Measurements from ENCODE around the gene ANKFY1.

Gene ANKFY1

GRCh38 chr17:4176808-4177472 is 86.8 kb downstream of the ANKFY1 start:
- DNase-seq, result no peak

GRCh38 chr17:4175921-4176807 is 87.6 kb downstream of the ANKFY1 start:
- peak; percentile 92 for DNase-seq

GRCh38 chr17:4174556-4174955 is 89.2 kb downstream of the ANKFY1 start:
- DNase-seq, result no peak

GRCh38 chr17:4173781-4174180 is 90.0 kb downstream of the ANKFY1 start:
- DNase-seq, result no peak

GRCh38 chr17:4172356-4172755 is 91.4 kb downstream of the ANKFY1 start:
- DNase-seq, result no peak

- no peak for DNase-seq
Observed at GRCh38 chr17:4170639-4171280, 93.0 kb downstream of the ANKFY1 start.

- no peak for DNase-seq
Observed at GRCh38 chr17:4167786-4168185, 96.0 kb downstream of the ANKFY1 start.

- DNase-seq, result no peak
Observed at GRCh38 chr17:4166419-4166818, 97.4 kb downstream of the ANKFY1 start.

GRCh38 chr17:4165301-4166010 is 98.3 kb downstream of the ANKFY1 start:
- no peak for DNase-seq

- DNase-seq, result no peak
Observed at GRCh38 chr17:4163951-4164350, 99.8 kb downstream of the ANKFY1 start.

- peak; percentile 78 for DNase-seq
Observed at GRCh38 chr17:4162775-4163466, 100.9 kb downstream of the ANKFY1 start.

GRCh38 chr17:4162321-4162720 is 101.5 kb downstream of the ANKFY1 start:
- no peak for DNase-seq

- no peak for DNase-seq
Observed at GRCh38 chr17:4161967-4162305, 101.8 kb downstream of the ANKFY1 start.

GRCh38 chr17:4161192-4161966 is 102.4 kb downstream of the ANKFY1 start:
- peak; percentile 99 for DNase-seq

GRCh38 chr17:4160294-4160859 is 103.4 kb downstream of the ANKFY1 start:
- no peak for DNase-seq

- no peak for DNase-seq
Observed at GRCh38 chr17:4159761-4160160, 104.0 kb downstream of the ANKFY1 start.

GRCh38 chr17:4157618-4158333 is 106.0 kb downstream of the ANKFY1 start:
- no peak for DNase-seq

GRCh38 chr17:4156750-4157381 is 106.9 kb downstream of the ANKFY1 start:
- no peak for DNase-seq

- peak; percentile 54 for DNase-seq
Observed at GRCh38 chr17:4155980-4156620, 107.7 kb downstream of the ANKFY1 start.

- no peak for DNase-seq
Observed at GRCh38 chr17:4154201-4154600, 109.6 kb downstream of the ANKFY1 start.
